Central memory CD8-positive, alpha-beta T cell (primary cell): ENCODE data around the gene DEUP1.

ENCODE experiments used
- ATAC-seq: fragments of 150-1000 bp; cut with Tn5 transposase; replicated peaks from 2 replicates; pipeline ENCODE4 v1.10.0; 2022; ENCODE audit warnings: mild to moderate bottlenecking, moderate FRiP score, moderate number of reproducible peaks; ENCODE audit not compliant: poor library complexity, severe bottlenecking; ENCODE audit errors: extremely low read depth
- DNase-seq, 2 donors: peaks; one replicate each; pipeline ENCODE4 v3.0.0; 2021; ENCODE audit warnings: low spot score in 2 of 2
- H3K27ac Mint-ChIP-seq: one replicate; pipeline ENCODE4 v1.8.0; 2022; ENCODE audit warnings: low read depth, mild to moderate bottlenecking, moderate library complexity, mixed read lengths
- H3K27me3 Mint-ChIP-seq: one replicate; pipeline ENCODE4 v1.8.0; 2022; ENCODE audit warnings: mixed read lengths
- H3K36me3 Mint-ChIP-seq: one replicate; pipeline ENCODE4 v1.8.0; 2022; ENCODE audit warnings: mild to moderate bottlenecking, moderate library complexity, mixed read lengths; ENCODE audit not compliant: insufficient read depth
- H3K4me1 Mint-ChIP-seq: one replicate; pipeline ENCODE4 v1.8.0; 2022; ENCODE audit warnings: mixed read lengths
- H3K4me3 Mint-ChIP-seq: one replicate; pipeline ENCODE4 v1.8.0; 2022; ENCODE audit warnings: mild to moderate bottlenecking, moderate library complexity, mixed read lengths
- H3K9me3 Mint-ChIP-seq: one replicate; pipeline ENCODE4 v1.8.0; 2022; ENCODE audit warnings: mixed read lengths

DEUP1 gene

DNA sequence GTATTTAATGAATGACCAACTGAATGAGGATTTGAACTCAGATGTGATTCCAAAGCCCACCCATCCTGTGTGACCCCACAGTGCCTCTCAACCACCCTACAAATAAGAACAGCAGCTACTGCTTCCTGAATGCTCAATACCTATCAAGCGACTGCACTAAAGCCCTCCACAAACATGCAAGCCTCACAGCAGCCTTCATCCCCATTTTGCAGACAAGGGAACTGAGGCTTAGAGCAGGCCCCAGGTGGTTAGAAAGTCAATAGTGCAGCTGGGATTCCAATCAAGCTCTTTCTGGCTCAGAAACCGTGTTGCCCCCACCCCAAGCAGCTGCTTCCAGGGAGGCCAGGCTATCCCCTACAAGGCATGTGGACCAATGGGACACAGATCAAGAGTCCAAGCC is 155.4 kb downstream of the DEUP1 start:
- no peak for DNase-seq
- no peaks in the 10 kb centered on the region for H3K4me1 Mint-ChIP-seq
- peaks cover 3% of the 10 kb centered on the region for H3K36me3 Mint-ChIP-seq
- no peaks in the 10 kb centered on the region for H3K27me3 Mint-ChIP-seq
- no peak for ATAC-seq
- H3K4me3 Mint-ChIP-seq, result no peak overlapping the region
- H3K27ac Mint-ChIP-seq, result no peak overlapping the region
- H3K9me3 Mint-ChIP-seq, result no peaks in the 10 kb centered on the region

DNA sequence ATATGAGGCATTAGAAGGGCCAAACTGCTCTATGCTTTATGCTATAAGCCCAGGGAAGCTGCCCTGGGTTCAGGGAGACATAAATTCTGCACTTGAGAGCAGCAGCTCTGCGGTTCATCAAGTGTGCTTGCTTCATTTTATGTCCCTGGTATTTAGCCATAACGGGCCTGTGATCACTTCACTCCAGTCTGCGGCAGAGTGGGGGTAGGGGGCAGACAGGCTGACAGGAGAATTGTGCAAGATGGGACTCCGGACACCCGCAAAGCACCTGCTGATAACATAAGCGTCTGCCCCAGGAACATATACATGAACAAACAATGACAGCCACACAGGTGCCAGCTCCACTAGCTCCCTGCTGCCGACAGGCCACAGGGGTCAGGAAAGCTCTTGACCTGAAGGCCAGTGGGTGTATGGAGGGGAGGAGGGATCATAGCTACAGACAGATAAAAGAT is 156.5 kb downstream of the DEUP1 start:
- H3K27ac Mint-ChIP-seq, result no peak overlapping the region
- H3K9me3 Mint-ChIP-seq, result no peaks in the 10 kb centered on the region
- no peak for DNase-seq
- no peak for ATAC-seq
- no peaks in the 10 kb centered on the region for H3K27me3 Mint-ChIP-seq
- H3K4me3 Mint-ChIP-seq, result no peak overlapping the region
- H3K36me3 Mint-ChIP-seq, result no peaks in the 10 kb centered on the region
- no peaks in the 10 kb centered on the region for H3K4me1 Mint-ChIP-seq
